Activated CD4-positive, alpha-beta memory T cell treated with anti-CD3 and anti-CD28 coated beads for 36 hours (primary cell): ENCODE results near the gene DIS3L2. TPM values are rescaled to one million over a fixed set of nuclear protein-coding genes. Genes with fewer than 3 reads are reported as not detected.

Source experiments
- CTCF ChIA-PET: fragments of 350-600 bp; sonication (Branson Sonifier 250); formaldehyde crosslinking; loops from one replicate; lab custom pipeline; 2021; ENCODE audit warnings: antibody characterized with exemption, inconsistent platforms; lab: Charles Lee
- POLR2A ChIA-PET: fragments of 350-600 bp; sonication (Branson Sonifier 250); formaldehyde crosslinking; loops from one replicate; lab custom pipeline; 2021; ENCODE audit warnings: antibody characterized with exemption; lab: Charles Lee
- DNase-seq: peaks from one replicate; pipeline ENCODE4 v3.0.0-alpha.2; 2020
- H3K27ac Mint-ChIP-seq: one replicate; pipeline ENCODE4 v1.8.0; 2021; ENCODE audit warnings: mixed read lengths
- H3K27me3 Mint-ChIP-seq: one replicate; pipeline ENCODE4 v1.8.0; 2021; ENCODE audit warnings: mixed read lengths
- H3K36me3 Mint-ChIP-seq: one replicate; pipeline ENCODE4 v1.8.0; 2021; ENCODE audit warnings: mixed read lengths
- H3K4me1 Mint-ChIP-seq: one replicate; pipeline ENCODE4 v1.8.0; 2021; ENCODE audit warnings: low read depth, mixed read lengths
- H3K4me3 Mint-ChIP-seq: one replicate; pipeline ENCODE4 v1.8.0; 2021; ENCODE audit warnings: mild to moderate bottlenecking, mixed read lengths
- H3K9me3 Mint-ChIP-seq: one replicate; pipeline ENCODE4 v1.8.0; 2021; ENCODE audit warnings: mixed read lengths
- intact Hi-C: fragments of 100-400 bp; cut with micrococcal nuclease; formaldehyde crosslinking; loops from one replicate; pipeline ENCODE4 v1.15.1; 2023
- total RNA-seq, 2 experiments: library from RNA; stranded (reverse); gene quantifications; one replicate each; pipeline ENCODE4 v1.2.3, GENCODE V29; 2021

The DIS3L2 gene
- total RNA-seq, 2 experiments from 2014 or later, result 20.5 to 25.7 TPM

DNA sequence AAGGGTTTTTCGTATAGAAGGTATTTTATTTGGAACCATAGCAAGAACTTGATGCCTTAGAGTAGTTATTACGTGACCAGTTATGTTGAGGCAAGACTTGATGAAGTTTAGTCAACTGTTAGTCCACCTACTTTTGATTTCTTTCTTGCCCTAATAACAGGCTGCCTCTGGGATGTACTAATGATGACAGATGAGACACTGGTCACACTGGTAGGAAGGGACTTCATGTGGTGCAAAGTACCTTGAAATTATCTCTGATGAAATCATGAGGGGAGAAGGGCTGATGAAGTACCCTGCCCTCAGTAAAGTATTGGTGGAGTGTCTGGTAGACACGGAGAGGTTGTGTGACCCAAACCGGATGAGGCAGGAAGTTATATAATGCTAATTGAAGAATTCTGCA is 5.4 kb downstream of the DIS3L2 start:
- no peak for DNase-seq
- Mint-ChIP-seq H3K4me1 (peaks cover 44% of the 10 kb centered on the region), H3K27ac (no peak overlapping the region)

GRCh38 chr2:231968820-231969219 is 7.3 kb downstream of the DIS3L2 start:
- peaks cover 8% of the 10 kb centered on the region for H3K36me3 Mint-ChIP-seq
- no peaks in the 10 kb centered on the region for H3K27me3 Mint-ChIP-seq
- ChIA-PET CTCF (no interaction called here), POLR2A (no interaction called here)
- H3K4me3 Mint-ChIP-seq, result no peak overlapping the region
- intact Hi-C loops, result no loop called here
- H3K9me3 Mint-ChIP-seq, result peaks cover 5% of the 10 kb centered on the region
- H3K4me1 Mint-ChIP-seq, result peaks cover 29% of the 10 kb centered on the region
- no peak for DNase-seq
- no peak overlapping the region for H3K27ac Mint-ChIP-seq

More for the DNA sequence above, 5.4 kb downstream of the DIS3L2 start:
- CTCF ChIA-PET, result interaction anchor here (1.6 kb wide), 1 partner anchor 67 kb away, joined by 3 read pairs; no protein-coding TSS in a partner anchor
- Mint-ChIP-seq H3K9me3 (peaks cover 5% of the 10 kb centered on the region), H3K4me3 (no peak overlapping the region), H3K27me3 (no peaks in the 10 kb centered on the region), H3K36me3 (peaks cover 6% of the 10 kb centered on the region)
- intact Hi-C loops, result no loop called here
- POLR2A ChIA-PET, result no interaction called here

GRCh38 chr2:231970461-231970860 is 8.9 kb downstream of the DIS3L2 start:
- H3K4me1 Mint-ChIP-seq, result peaks cover 19% of the 10 kb centered on the region
- H3K9me3 Mint-ChIP-seq, result peaks cover 5% of the 10 kb centered on the region
- CTCF ChIA-PET, result no interaction called here
- no peaks in the 10 kb centered on the region for H3K27me3 Mint-ChIP-seq
- H3K36me3 Mint-ChIP-seq, result peaks cover 8% of the 10 kb centered on the region
- no peak overlapping the region for H3K4me3 Mint-ChIP-seq
- no peak for DNase-seq
- POLR2A ChIA-PET, result interaction anchor here (0.6 kb wide), 1 partner anchor 8 kb away, joined by 3 read pairs; no protein-coding TSS in a partner anchor
- intact Hi-C loops, result no loop called here
- H3K27ac Mint-ChIP-seq, result no peak overlapping the region

GRCh38 chr2:231975001-231975400 is 13.5 kb downstream of the DIS3L2 start:
- POLR2A ChIA-PET, result no interaction called here
- intact Hi-C loops, result no loop called here
- H3K9me3 Mint-ChIP-seq, result no peaks in the 10 kb centered on the region
- no peaks in the 10 kb centered on the region for H3K27me3 Mint-ChIP-seq
- H3K36me3 Mint-ChIP-seq, result peaks cover 2% of the 10 kb centered on the region
- H3K4me1 Mint-ChIP-seq, result peaks cover 3% of the 10 kb centered on the region
- CTCF ChIA-PET, result interaction anchor here (1.1 to 2.1 kb wide), 2 partner anchors 10 to 75 kb away, joined by 3 to 5 read pairs; no protein-coding TSS in a partner anchor
- H3K27ac Mint-ChIP-seq, result no peak overlapping the region
- no peak for DNase-seq
- H3K4me3 Mint-ChIP-seq, result no peak overlapping the region

DNA sequence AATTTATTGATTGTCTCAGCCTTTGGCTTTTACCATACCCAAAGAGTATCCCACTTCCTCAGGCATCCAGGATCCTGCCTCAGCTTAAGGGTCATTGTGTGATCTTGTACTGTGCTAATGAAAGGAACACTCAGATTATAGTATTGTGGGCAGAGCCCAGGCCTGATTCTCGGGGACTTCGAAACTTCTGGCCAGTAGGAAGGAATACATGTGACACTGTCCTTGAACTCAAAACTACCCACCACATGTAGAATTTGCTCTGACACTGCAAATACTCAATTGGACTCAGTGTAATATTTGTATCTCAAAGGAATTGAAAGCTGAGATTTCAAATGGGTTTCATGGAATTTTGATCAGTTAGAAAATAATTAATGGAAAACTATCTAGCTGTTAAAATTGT is 15.9 kb downstream of the DIS3L2 start:
- Mint-ChIP-seq H3K36me3 (peaks cover 2% of the 10 kb centered on the region), H3K27ac (no peak overlapping the region), H3K9me3 (no peaks in the 10 kb centered on the region), H3K4me3 (no peak overlapping the region), H3K27me3 (no peaks in the 10 kb centered on the region), H3K4me1 (peaks cover 5% of the 10 kb centered on the region)
- intact Hi-C loops, result no loop called here
- no peak for DNase-seq
- CTCF ChIA-PET, result no interaction called here
- POLR2A ChIA-PET, result no interaction called here

GRCh38 chr2:231984992-231985391 is 23.5 kb downstream of the DIS3L2 start:
- Mint-ChIP-seq H3K36me3 (peaks cover 6% of the 10 kb centered on the region), H3K4me1 (peaks cover 16% of the 10 kb centered on the region), H3K4me3 (no peak overlapping the region), H3K9me3 (no peaks in the 10 kb centered on the region), H3K27me3 (no peaks in the 10 kb centered on the region), H3K27ac (no peak overlapping the region)
- DNase-seq, result no peak
- intact Hi-C loops, result no loop called here
- CTCF ChIA-PET, result no interaction called here
- POLR2A ChIA-PET, result no interaction called here

DNA sequence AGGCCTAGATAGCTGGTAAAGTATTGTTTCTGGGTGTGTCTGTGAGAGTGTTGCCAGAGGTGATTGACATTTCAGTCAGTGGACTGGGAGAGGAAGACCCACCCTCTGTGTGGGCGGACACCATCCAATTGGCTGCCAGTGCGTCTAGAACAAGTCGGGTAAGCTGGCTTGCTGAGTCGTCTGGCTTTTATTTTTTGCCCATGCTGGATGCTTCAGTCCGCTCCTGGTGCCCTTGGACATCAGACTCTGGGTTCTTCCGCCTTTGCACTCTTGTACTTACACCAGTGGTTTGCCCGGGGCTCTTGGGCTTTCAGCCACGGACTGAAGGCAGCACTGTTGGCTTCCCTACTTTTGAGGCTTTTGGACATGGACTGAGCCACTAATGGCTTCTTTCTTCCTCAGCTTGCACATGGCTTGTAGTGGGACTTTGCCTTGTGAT is 24.3 kb downstream of the DIS3L2 start:
- peaks cover 13% of the 10 kb centered on the region for H3K4me1 Mint-ChIP-seq
- H3K4me3 Mint-ChIP-seq, result no peak overlapping the region

DNA sequence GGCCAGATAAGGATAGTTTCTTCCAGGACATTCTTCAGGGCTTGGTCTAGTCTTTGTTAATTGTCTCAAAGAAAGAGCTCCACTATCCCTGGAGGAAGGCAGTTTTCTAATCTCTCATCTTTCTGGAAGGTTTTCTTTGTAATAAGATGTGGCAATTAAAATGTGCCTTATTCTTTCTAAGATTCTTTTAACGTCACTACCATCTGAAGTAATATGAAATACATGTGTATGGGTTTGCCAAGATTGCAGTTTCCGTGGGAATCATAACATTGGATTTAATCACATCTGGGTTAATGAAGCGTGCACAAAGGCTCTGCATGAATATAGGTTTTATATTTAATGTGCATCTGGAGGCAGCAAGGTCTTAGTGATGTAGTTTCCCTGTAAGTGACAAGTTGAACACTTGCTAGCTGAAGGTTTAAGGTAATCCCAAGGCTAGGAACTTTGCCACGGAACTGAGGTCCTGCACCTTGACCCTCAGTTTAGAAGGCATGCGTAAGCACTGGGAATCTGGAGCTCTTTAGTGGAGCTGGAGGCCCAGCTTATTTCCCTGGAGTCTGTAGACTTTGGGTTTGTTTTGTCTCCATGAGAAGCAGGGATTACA is 25.7 kb downstream of the DIS3L2 start:
- ChIA-PET POLR2A (no interaction called here), CTCF (no interaction called here)
- Mint-ChIP-seq H3K4me1 (peaks cover 19% of the 10 kb centered on the region), H3K4me3 (no peak overlapping the region), H3K36me3 (peaks cover 6% of the 10 kb centered on the region), H3K27me3 (no peaks in the 10 kb centered on the region), H3K9me3 (no peaks in the 10 kb centered on the region), H3K27ac (no peak overlapping the region)
- no peak for DNase-seq
- intact Hi-C loops, result no loop called here

More for the DNA sequence above, 24.3 kb downstream of the DIS3L2 start:
- no peaks in the 10 kb centered on the region for H3K27me3 Mint-ChIP-seq
- CTCF ChIA-PET, result no interaction called here
- no peak overlapping the region for H3K27ac Mint-ChIP-seq
- intact Hi-C loops, result no loop called here
- no peak for DNase-seq
- no peaks in the 10 kb centered on the region for H3K9me3 Mint-ChIP-seq
- POLR2A ChIA-PET, result no interaction called here
- peaks cover 6% of the 10 kb centered on the region for H3K36me3 Mint-ChIP-seq

DNA sequence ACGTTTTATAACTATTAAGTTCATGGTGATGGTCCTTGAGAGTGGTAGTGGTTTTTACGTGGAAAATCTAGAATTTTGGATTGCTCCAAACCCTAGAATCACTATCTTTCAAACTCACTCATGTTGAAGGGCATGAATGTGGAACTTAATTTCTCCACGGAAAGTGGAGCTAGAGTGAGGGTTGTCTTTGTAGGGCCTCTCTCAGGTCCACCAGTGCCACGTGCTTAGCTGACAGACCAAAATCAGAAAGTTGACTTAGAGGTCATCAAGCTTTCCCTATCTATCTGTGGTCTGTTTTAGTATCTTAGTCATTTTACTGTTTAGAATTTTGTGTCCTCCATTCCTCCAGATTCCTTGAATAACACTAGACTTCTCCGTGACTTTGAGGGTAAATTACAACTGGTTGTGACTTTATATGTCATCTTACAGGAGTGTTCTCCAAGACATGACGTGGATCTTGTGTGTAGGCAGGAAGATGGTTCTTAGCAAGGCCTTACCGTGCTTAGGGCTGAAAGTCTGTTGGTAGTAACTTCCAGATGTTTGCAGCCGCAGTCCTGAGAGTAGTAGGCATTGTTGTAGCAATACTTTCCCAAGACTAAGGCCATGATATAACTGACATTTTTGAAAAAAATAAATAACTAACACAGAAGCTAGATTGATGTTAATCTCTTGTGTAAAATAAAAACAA is 26.8 kb downstream of the DIS3L2 start:
- Mint-ChIP-seq H3K4me1 (peaks cover 25% of the 10 kb centered on the region), H3K27me3 (no peaks in the 10 kb centered on the region), H3K36me3 (peaks cover 6% of the 10 kb centered on the region), H3K4me3 (no peak overlapping the region), H3K27ac (no peak overlapping the region), H3K9me3 (no peaks in the 10 kb centered on the region)
- ChIA-PET CTCF (no interaction called here), POLR2A (no interaction called here)
- no peak for DNase-seq
- intact Hi-C loops, result no loop called here

DNA sequence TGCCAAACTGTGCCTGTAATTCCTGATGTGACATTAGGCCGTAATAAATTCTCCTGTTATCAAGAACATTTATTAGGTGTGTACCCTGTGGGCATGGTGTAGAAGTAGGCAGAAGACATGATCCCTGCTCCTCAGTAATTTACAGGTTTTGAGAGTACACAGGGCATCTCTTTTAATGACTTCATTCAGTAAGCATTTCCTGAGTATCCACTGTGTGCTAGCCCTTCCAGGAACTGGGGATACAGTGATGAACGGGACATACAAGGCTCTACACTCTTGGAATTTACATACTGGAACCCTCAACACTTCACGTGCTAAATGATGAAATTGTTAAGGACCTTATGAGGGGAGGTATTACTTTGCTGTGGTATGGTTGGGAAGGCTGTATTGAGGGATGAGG is 30.2 kb downstream of the DIS3L2 start:
- Mint-ChIP-seq H3K27ac (no peak overlapping the region), H3K9me3 (no peaks in the 10 kb centered on the region), H3K27me3 (no peaks in the 10 kb centered on the region), H3K4me1 (peaks cover 31% of the 10 kb centered on the region), H3K36me3 (no peaks in the 10 kb centered on the region), H3K4me3 (no peak overlapping the region)
- DNase-seq, result no peak
- POLR2A ChIA-PET, result no interaction called here
- CTCF ChIA-PET, result interaction anchor here (1.0 kb wide), 1 partner anchor 9 kb away, joined by 3 read pairs; no protein-coding TSS in a partner anchor
- intact Hi-C loops, result no loop called here

GRCh38 chr2:231992888-231993287 is 31.4 kb downstream of the DIS3L2 start:
- Mint-ChIP-seq H3K36me3 (no peaks in the 10 kb centered on the region), H3K9me3 (no peaks in the 10 kb centered on the region), H3K4me3 (no peak overlapping the region), H3K27ac (no peak overlapping the region), H3K27me3 (no peaks in the 10 kb centered on the region), H3K4me1 (peaks cover 32% of the 10 kb centered on the region)
- POLR2A ChIA-PET, result no interaction called here
- CTCF ChIA-PET, result no interaction called here
- no peak for DNase-seq
- intact Hi-C loops, result no loop called here

DNA sequence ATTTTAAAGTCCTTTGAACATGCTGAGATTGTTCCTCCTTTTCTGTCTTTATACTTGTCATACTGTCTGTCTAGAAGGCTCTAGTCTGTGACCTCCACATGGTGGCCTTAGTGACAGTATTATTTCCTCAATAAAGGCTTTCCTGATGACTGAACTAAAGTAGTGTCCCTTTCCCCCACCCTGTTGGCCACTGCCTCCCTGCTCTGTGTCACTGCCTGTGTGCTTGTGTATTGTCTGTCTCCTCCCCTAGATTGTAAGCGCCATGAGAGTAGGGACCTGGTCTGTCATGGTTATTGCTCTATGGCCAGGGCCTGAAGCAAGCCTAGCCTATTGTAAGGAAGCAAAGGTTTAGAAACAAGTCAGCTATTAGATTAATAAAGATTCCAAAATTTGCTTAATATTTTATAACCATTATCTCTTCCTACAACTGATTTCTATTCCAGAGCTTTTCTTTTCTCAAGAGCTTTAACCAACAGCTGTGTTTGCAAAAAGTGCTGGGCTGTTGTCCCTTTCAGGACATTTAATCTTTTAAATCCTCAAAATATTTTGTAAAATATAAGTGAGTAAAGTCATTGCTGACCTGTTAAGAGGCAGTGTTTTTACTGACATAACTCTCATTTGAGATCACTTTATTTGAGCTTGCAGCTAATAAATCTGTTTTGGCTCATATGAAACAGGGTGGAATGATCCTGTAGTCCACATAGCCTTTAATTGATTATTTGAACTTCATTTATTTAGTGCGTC is 35.5 kb downstream of the DIS3L2 start:
- Mint-ChIP-seq H3K4me1 (peaks cover 30% of the 10 kb centered on the region), H3K27me3 (no peaks in the 10 kb centered on the region), H3K4me3 (no peak overlapping the region), H3K9me3 (no peaks in the 10 kb centered on the region), H3K36me3 (no peaks in the 10 kb centered on the region), H3K27ac (no peak overlapping the region)
- ChIA-PET CTCF (no interaction called here), POLR2A (no interaction called here)
- intact Hi-C loops, result no loop called here
- no peak for DNase-seq
